MG63 (cell line): ENCODE data around the gene FRMPD1. TPM values are rescaled to one million over a fixed set of nuclear protein-coding genes. Genes with fewer than 3 reads are reported as not detected.

Source experiments
- DNase-seq: peaks from one replicate; pipeline ENCODE4 v3.0.0-alpha.2; 2020
- H3K27me3 ChIP-seq: fragments of 250-450 bp; sonication (Bioruptor Pico); 2 replicates; pipeline ENCODE4 v1.5.1; 2020; ENCODE audit warnings: mild to moderate bottlenecking, moderate library complexity
- H3K36me3 ChIP-seq: fragments of 250-450 bp; sonication (Bioruptor Pico); 2 replicates; pipeline ENCODE4 v1.5.1; 2020; ENCODE audit warnings: mild to moderate bottlenecking, moderate library complexity
- H3K4me3 ChIP-seq: fragments of 250-450 bp; sonication (Bioruptor Pico); 2 replicates; pipeline ENCODE4 v1.5.1; 2020; ENCODE audit warnings: mild to moderate bottlenecking, moderate library complexity
- H3K9me3 ChIP-seq: fragments of 250-450 bp; sonication (Bioruptor Pico); 2 replicates; pipeline ENCODE4 v1.5.1; 2020; ENCODE audit warnings: mild to moderate bottlenecking, moderate library complexity
- total RNA-seq: library from RNA; depleted of rRNA; stranded (reverse); fragments of >200 nt; shearing (Covaris generic); gene quantifications from 2 replicates; pipeline ENCODE4 v1.2.3, GENCODE V29; 2014; ENCODE audit warnings: low replicate concordance

FRMPD1 gene
- total RNA-seq, 1 experiment from 2014 or later: not detected

DNA sequence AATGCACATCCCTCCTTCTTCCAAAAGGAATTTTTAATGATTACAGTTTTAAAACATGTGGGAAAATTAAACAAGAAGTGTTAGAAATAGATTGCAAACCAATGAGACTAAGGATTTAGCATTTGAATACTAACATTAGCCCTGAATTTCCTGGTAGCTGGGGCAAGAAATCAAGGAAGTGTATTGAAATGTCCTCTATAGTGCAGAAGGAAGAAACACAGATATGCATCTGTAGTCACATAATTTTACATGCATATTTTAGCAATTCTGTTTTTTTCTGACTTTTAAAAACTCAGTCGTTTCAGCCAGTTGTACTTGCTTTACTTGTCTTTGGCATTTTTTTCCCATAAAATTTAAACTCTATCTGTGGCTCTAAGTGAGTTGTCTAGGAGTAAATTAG lies 45.8 kb downstream of the FRMPD1 start:
- no peak overlapping the region for H3K4me3 ChIP-seq
- DNase-seq: no peak
- no peaks in the 10 kb centered on the region for H3K36me3 ChIP-seq
- H3K27me3 ChIP-seq: peaks cover 14% of the 10 kb centered on the region
- H3K9me3 ChIP-seq: no peaks in the 10 kb centered on the region

- DNase-seq: no peak
- peaks cover 11% of the 10 kb centered on the region for H3K27me3 ChIP-seq
- no peaks in the 10 kb centered on the region for H3K36me3 ChIP-seq
- no peak overlapping the region for H3K4me3 ChIP-seq
- no peaks in the 10 kb centered on the region for H3K9me3 ChIP-seq
Observed at GRCh38 chr9:37700131-37700530, 49.4 kb downstream of the FRMPD1 start.

- no peak for DNase-seq
- Histone ChIP-seq H3K36me3 (no peaks in the 10 kb centered on the region), H3K27me3 (peaks cover 11% of the 10 kb centered on the region), H3K9me3 (no peaks in the 10 kb centered on the region), H3K4me3 (no peak overlapping the region)
Observed at GRCh38 chr9:37700900-37701299, 50.1 kb downstream of the FRMPD1 start.

DNA sequence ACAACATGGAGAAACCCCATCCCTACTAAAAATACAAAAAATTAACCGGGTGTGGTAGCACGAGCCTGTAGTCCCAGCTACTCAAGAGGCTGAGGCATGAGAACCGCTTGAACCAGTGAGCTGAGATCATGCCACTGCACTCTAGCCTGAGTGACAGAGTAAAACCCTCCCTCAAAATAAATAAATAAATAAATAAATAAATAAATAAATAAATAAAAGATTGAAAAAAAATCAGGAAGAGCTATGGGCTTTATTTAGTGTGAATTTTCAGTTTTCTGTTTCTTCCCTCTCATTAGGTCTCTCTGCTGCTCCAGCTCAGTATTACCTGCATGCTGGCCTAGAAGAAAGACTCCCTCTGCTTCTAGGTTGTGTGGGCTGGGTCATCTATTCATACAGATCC lies 55.0 kb downstream of the FRMPD1 start:
- no peaks in the 10 kb centered on the region for H3K36me3 ChIP-seq
- DNase-seq: no peak
- H3K27me3 ChIP-seq: peaks cover 11% of the 10 kb centered on the region
- H3K4me3 ChIP-seq: no peak overlapping the region
- no peaks in the 10 kb centered on the region for H3K9me3 ChIP-seq

- Histone ChIP-seq H3K27me3 (peaks cover 11% of the 10 kb centered on the region), H3K9me3 (no peaks in the 10 kb centered on the region), H3K36me3 (no peaks in the 10 kb centered on the region), H3K4me3 (no peak overlapping the region)
- no peak for DNase-seq
Observed at GRCh38 chr9:37706290-37706689, 55.5 kb downstream of the FRMPD1 start.

DNA sequence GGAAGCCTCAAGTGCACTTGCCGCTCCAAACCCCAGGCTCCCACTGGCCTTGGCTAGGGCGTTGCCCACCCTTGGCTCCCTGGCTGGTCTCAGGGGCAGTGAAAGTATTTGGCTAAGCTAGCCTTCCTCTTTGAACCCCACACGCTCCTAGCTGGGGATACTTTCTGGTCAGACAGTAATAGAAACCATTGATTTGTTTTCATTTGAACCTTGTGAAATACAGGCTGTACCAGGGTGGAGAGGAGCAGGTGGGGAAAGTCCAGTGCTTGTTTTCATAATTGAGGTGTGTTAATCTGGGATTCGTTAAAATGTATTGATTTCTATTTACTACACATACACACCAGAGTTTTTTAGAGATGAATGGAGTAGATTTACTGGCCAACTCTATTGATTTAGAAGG lies 57.0 kb downstream of the FRMPD1 start:
- DNase-seq: no peak
- Histone ChIP-seq H3K27me3 (peaks cover 11% of the 10 kb centered on the region), H3K36me3 (no peaks in the 10 kb centered on the region)

GRCh38 chr9:37710046-37710445 lies 59.3 kb downstream of the FRMPD1 start:
- no peaks in the 10 kb centered on the region for H3K36me3 ChIP-seq
- DNase-seq: no peak
- no peaks in the 10 kb centered on the region for H3K27me3 ChIP-seq
- no peaks in the 10 kb centered on the region for H3K9me3 ChIP-seq
- H3K4me3 ChIP-seq: no peak overlapping the region

More for the DNA sequence above, 57.0 kb downstream of the FRMPD1 start:
- Histone ChIP-seq H3K4me3 (no peak overlapping the region), H3K9me3 (no peaks in the 10 kb centered on the region)

GRCh38 chr9:37715260-37715659 lies 64.5 kb downstream of the FRMPD1 start:
- H3K4me3 ChIP-seq: no peak overlapping the region
- no peak for DNase-seq
- no peaks in the 10 kb centered on the region for H3K36me3 ChIP-seq
- no peaks in the 10 kb centered on the region for H3K27me3 ChIP-seq
- no peaks in the 10 kb centered on the region for H3K9me3 ChIP-seq

DNA sequence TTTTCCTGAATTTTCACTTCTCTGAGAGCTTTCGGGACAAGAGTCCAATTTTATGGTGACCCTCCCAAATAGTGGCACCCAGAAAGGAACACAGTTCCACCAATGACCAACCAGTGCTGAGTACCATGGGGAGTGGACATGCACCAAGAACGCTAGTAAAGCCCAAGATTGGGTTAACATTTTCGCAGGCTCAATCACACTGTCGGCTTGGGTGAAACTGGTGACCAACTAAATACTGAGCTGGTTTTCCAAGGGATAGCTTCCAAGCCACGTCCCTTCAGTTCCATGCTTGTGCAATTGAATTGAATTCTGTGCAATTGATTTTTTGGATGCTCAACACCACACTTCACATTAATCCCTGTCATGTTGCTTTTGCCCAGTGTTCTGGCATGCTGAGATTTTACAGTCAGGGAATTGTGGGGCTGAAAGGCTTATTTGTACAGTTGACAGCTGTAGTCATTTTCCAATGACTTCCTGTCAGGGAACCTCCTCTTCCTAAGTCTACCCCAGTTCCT lies 65.3 kb downstream of the FRMPD1 start:
- DNase-seq: no peak
- H3K9me3 ChIP-seq: no peaks in the 10 kb centered on the region
- no peaks in the 10 kb centered on the region for H3K27me3 ChIP-seq
- no peak overlapping the region for H3K4me3 ChIP-seq
- no peaks in the 10 kb centered on the region for H3K36me3 ChIP-seq

GRCh38 chr9:37719526-37719925 lies 68.8 kb downstream of the FRMPD1 start:
- DNase-seq: no peak
- H3K36me3 ChIP-seq: no peaks in the 10 kb centered on the region
- no peaks in the 10 kb centered on the region for H3K9me3 ChIP-seq

GRCh38 chr9:37727013-37727412 lies 76.3 kb downstream of the FRMPD1 start:
- Histone ChIP-seq H3K9me3 (no peaks in the 10 kb centered on the region), H3K36me3 (no peaks in the 10 kb centered on the region), H3K4me3 (no peak overlapping the region), H3K27me3 (no peaks in the 10 kb centered on the region)
- DNase-seq: no peak

More at GRCh38 chr9:37719526-37719925, 68.8 kb downstream of the FRMPD1 start:
- Histone ChIP-seq H3K27me3 (no peaks in the 10 kb centered on the region), H3K4me3 (no peak overlapping the region)

DNA sequence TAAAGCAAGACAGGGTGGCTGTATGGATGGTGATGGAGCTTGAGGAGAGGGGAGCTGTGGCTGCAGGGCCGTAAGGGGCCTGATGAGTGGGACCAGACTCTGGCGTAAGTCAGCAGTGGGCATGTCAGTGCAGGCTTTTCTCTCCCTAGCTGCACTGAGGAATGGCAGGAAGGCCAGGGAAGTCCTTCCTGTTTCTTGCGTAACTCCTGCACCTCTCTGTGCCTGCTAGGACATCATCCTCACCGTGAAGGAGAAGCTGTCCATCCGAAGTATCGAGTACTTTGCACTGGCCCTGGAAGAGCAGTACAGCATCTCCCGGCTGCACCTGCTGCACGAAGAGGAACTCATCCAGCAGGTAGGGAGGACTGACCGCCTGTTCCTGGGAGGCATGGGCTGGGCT lies 78.7 kb downstream of the FRMPD1 start:
- Histone ChIP-seq H3K36me3 (no peaks in the 10 kb centered on the region), H3K4me3 (no peak overlapping the region), H3K9me3 (no peaks in the 10 kb centered on the region), H3K27me3 (no peaks in the 10 kb centered on the region)
- DNase-seq: no peak

- no peak for DNase-seq
Observed at GRCh38 chr9:37730256-37730655, 79.5 kb downstream of the FRMPD1 start.

DNA sequence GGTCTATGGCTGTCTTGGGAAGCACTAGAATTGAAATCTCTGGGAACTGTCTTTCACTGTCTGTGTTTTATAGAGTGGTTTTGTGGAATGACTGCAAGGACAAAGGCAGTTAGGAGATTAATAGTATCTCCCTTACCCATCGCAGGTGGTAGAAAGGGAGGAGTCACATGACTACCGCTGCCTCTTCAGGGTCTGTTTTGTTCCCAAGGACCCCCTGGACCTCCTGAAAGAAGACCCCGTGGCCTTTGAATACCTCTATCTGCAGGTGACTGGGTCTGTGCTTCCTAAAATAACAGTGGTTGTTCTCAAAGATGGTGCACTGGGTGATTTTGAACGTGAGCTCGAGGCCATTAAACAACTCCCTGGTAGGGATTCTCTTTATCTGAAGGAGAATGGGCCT lies 80.1 kb downstream of the FRMPD1 start:
- H3K9me3 ChIP-seq: no peaks in the 10 kb centered on the region
- no peak for DNase-seq
- H3K27me3 ChIP-seq: no peaks in the 10 kb centered on the region
- H3K36me3 ChIP-seq: no peaks in the 10 kb centered on the region
- no peak overlapping the region for H3K4me3 ChIP-seq

More at GRCh38 chr9:37730256-37730655, 79.5 kb downstream of the FRMPD1 start:
- Histone ChIP-seq H3K9me3 (no peaks in the 10 kb centered on the region), H3K36me3 (no peaks in the 10 kb centered on the region), H3K4me3 (no peak overlapping the region), H3K27me3 (no peaks in the 10 kb centered on the region)

DNA sequence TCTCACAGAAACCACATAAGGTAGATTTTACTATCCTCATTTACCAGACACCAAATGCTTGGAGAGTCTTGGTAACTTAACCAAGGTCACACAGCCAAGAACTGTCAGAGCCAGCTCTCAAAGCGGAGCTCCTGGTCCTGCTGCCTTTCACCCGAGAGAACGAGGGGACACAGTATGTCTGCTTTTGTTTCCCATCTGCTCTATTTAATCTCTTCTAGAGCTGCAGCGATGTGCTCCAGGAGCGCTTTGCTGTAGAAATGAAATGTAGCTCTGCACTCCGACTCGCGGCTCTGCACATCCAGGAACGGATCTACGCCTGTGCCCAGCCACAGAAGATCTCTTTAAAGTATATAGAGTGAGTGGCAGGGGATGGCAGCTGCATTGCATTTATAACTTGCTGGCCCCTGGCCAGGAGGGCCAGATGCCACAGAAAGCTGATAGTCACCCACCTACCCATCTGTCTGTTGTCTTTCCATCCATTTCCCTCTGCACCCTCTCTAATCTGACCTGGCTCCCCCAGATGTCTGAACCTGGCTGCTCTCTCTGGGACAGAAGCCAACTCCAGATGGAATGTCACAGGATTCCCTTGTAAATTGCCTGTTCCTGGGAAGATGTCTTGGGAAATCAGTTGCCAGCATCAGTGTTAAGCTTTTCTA lies 81.5 kb downstream of the FRMPD1 start:
- Histone ChIP-seq H3K36me3 (no peaks in the 10 kb centered on the region), H3K4me3 (no peak overlapping the region), H3K9me3 (no peaks in the 10 kb centered on the region), H3K27me3 (no peaks in the 10 kb centered on the region)
- DNase-seq: no peak

GRCh38 chr9:37732952-37733351 lies 82.2 kb downstream of the FRMPD1 start:
- H3K27me3 ChIP-seq: no peaks in the 10 kb centered on the region
- H3K9me3 ChIP-seq: no peaks in the 10 kb centered on the region
- H3K4me3 ChIP-seq: no peak overlapping the region
- DNase-seq: no peak
- H3K36me3 ChIP-seq: no peaks in the 10 kb centered on the region

- no peak for DNase-seq
- no peaks in the 10 kb centered on the region for H3K27me3 ChIP-seq
Observed at GRCh38 chr9:37739222-37739621, 88.5 kb downstream of the FRMPD1 start.

GRCh38 chr9:37740128-37740527 lies 89.4 kb downstream of the FRMPD1 start:
- no peaks in the 10 kb centered on the region for H3K9me3 ChIP-seq
- DNase-seq: no peak

More at GRCh38 chr9:37739222-37739621, 88.5 kb downstream of the FRMPD1 start:
- no peaks in the 10 kb centered on the region for H3K36me3 ChIP-seq
- no peak overlapping the region for H3K4me3 ChIP-seq
- no peaks in the 10 kb centered on the region for H3K9me3 ChIP-seq

More at GRCh38 chr9:37740128-37740527, 89.4 kb downstream of the FRMPD1 start:
- Histone ChIP-seq H3K36me3 (no peaks in the 10 kb centered on the region), H3K27me3 (no peaks in the 10 kb centered on the region), H3K4me3 (no peak overlapping the region)
